Stimulated activated CD4-positive, alpha-beta T cell treated with anti-CD3 and anti-CD28 coated beads, Interleukin-2, amount 100 ng/mL, for 48 hours (primary cell): ENCODE measurements around the gene AK2.

Experiments used
- DNase-seq, 2 donors: peaks; one replicate each; pipeline ENCODE4 v3.0.0-alpha.2; 2020

AK2 gene

DNA sequence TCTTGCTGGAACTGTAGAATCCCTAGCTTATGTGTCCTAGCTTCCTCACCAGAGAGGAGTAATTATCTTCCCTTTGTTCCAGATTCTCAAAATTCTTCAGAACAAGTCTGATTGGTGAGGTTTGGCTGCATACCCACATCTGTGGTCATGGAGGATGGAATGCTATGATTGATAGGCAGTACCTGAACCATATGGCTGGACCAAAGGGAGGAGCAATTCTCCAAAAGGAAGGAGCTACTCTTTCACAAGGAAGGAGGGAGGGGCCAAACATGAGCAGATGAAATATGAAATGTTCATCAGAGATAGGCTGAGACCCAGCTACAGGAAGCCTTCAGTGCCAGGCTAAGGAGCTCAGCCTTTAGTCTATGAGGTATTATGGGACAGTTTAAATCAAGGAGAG is 67.1 kb downstream of the AK2 start:
- DNase-seq, result no peak

DNA sequence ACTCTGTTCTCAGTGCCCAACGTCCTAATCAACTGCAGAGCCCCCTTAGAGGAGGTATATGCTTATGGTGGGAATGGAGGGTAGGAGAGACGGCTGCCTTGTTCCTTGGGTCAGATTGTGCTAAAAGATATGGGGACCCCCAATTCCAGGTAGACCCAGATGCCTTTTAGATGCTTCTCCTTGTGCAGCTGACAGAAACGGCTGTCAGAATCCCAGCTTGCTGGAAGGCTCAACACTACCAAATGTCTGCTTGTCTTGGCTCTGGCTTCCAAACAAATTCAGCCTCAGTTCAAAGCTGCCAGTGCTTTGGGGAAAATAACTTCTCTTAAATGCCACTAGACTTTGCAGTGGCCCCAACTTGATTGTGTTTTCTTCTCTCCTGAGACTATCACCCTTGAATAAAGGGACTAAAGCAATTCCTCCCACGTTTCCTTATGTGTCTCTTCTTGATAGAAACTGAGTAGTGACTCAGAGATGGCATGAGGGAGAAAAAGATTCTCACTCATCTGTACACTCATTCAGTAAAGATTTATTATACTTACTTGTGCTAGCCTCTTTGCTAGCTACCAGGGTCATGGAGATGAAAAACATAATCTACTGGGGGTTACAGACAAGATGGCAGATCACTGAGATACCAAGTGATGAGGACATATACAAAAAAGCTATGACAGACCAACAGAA is 68.7 kb downstream of the AK2 start:
- DNase-seq, result no peak

DNA sequence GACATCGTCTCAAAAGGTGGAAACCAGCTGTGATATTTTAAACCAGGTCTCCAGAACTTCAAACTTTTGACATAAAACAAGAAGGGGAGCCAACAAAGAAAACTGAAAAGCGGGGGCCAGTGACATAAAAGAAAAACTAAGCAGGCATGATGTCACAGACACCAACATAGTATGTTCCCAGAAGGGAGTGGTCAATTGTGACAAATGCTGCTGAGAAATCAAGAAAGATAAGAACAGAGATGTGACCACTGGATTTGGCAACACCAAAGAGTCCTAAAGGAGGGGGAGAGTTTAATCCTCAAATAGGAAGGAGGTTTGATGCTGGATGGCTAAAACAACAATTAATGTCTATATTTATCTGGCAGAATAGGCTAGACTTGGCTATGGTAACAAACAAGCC is 69.8 kb downstream of the AK2 start:
- DNase-seq, result no peak

DNA sequence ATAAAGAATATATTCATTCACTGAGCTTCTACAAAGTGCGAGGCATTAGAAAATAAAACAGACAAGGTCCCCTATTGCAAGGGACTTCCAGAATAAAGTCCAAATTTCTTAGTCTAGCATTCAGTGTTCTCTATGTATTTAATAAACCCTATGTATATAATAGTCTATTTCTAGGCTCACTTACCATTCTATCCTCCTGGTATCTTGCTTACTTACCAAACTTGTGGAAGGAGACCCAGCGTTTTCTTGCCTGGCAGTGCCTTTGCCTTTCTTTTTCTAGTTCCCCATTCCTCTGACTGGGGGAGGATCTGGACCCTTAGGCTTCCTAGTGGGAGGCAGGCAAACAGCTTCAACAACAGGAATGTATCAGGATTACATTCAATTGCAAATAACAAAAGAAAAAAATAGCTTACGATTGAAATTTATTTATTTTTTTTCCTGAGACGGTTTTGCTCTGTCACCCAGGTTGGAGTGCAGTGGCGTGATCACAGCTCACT is 71.4 kb downstream of the AK2 start:
- DNase-seq, result no peak

DNA sequence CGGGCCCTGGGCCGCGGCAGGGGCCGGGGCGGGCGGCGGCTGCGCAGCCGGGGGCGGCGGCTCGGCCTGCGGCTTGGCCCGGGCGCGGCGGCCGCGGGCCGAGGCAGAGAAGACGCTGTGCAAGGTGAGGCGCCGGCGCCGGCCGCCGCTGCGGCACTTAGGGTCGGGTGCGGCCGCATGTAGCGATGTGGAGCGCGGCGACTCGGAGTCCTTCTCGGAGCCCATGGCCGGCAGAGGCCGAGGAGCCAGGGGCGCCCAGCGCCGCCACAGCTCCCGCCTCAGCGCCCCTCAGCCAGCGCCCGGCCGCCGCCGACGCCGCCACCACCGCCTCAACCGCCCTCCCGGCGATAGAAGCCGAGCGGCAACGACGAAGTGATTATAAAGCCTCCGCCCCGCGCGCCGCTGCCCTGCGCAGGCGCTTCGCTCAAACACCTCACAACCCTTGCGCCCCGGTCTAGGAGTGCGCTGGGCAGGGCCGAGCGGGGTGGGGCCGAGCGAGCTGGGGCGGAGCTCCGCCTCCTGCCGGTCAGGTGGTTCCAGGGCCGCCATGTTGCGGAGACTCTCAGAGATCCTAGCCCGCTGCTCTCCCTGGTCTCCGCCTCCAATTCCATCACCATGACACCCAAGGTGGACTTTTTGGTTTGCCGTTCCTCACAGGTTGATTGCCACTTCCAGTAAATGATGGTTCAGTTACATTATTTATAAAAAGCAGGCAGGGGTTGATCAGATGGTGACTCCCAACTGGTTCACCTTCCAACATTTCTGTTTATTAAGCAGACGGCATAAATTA is 72.0 kb downstream of the AK2 start, which contains the start of gene RNF19B:
Gene RNF19B, minus strand, starts transcription at position 349 of the 790 bp plus-strand sequence. Its CDS starts 124 bp downstream, at position 225.
- peak; percentile 93 to 94 for DNase-seq

DNA sequence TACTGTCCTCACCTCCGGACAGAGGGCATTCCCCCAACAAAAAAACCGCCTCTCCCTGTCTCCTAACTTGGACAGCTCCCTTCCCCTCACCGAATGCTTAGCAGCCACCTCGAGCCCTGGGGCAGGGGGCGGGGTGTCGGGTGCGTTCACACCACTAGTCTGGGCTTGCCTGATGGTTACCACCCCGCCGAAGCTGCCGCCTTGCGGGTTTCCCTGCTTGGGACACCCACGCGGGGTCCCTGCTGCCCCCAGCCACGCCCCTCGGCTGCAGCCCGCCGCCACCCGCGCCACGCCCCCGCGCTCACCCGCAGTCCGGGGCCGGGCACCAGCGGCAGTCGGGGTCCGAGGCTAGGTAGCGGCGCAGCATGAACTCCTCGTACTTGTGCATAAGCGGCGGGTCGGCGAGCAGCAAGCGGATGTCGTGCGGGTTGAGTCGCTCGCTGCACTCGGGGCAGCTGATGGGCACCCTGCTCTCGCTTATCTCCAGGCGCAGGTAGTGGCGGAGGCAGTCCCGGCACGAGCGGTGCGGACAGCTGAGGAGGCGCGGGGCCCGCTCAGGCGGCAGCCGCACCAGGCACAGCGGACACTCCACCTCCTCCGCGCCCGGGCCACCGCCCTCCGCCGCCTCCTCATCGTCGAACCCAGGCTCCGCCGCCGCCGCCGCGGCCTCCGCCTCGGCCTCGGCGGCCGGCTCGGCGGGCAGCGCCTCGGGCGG is 72.8 kb downstream of the AK2 start:
- DNase-seq, result peak; percentile 41 to 46

DNA sequence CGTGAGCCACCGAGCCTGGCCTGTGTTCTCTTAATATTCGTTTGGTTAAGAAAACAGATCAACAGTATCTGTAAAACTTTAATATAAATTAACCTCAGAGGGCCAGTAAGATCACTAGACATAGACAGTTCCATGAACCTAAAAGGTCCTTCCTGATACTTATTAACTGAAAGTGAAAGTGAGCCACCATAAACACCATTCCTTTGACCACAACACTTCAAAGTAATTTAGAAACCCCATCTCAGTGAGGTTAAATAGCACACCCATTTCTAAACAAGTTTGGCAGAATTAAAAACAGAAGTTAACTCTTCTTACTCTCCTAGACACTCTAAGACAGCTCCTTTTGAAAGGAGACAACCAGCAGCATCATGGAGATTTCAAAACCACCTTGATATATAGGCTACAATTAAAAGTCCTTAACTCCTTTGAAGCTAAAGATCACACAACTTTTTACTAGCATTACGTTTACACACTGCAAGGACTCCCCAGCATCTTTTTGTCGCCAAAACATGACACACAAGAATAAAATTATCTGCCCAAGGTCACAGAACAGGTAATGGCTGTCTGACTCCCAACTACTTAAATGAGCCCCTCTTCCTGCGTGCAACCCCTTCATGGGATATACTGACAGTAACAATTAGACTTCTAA is 74.3 kb downstream of the AK2 start:
- no peak for DNase-seq

DNA sequence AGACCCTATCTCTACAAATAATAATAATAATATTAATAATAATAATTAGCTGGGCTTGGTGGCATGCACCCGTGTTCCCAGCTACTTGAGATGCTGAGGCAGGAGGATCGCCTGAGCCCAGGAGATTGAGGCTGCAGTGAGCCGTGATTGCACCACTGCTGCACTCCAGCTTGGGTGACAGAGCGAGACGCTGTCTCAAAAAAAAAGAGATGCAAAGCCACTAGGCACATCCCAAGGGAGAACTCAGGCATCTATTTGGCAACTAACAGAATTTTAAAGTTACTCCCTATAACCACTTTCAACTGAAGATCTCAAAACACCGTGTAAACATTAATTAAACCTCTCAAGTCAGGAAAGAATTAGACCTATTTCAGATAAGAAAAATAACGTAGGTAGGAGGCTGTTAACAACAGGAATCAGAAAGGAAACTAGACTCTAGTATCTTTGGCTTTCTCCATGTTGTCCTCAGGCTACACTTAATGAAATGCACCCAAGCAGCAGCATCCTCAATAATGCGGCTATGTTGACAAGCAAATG is 75.8 kb downstream of the AK2 start:
- no peak for DNase-seq

DNA sequence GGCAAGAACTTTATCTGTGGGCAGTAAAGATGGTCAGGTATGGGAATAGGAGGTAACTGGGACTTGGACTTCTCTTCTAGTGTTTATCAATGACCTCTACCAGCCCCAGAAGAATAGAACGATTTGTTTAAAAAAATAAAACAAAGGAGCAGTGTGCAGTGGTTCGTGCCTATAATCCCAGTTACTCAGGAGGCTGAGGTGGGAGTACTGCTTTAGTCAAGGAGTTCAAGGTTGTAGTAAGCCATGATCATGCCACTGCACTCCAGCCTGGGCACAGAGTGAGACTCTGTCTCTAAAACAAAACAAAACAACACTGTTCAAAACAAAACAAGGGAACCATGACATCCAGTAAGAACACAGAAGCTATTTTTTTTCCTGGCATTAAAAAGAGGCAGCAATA is 76.3 kb downstream of the AK2 start:
- no peak for DNase-seq

DNA sequence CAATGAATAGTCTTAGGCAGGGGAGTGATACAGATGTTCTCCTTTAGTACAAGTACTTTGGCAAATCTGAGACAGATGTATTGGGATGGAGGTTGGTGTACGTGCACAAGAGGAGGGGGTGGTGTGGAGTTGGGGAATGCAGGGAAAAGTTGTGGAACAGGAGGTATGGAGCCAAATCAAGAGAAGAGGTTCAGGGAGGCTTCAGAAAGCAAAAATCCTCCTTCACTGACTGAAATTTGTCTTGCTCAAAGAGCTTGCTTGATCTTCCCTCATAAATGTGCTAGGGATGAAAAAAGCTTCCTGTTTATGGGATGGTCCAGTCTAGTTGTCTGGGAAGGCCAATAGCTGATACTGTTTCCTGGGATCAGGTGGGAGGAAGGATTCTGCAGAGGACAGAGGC is 77.9 kb downstream of the AK2 start:
- DNase-seq, result no peak
